B cell (primary cell): ENCODE results near the gene TCF23.

Experiments
- CTCF ChIP-seq: fragments of 200-600 bp; IDR thresholded peaks from one replicate; pipeline ENCODE4 v1.8.0; 2022; ENCODE audit warnings: antibody characterized with exemption, mild to moderate bottlenecking
- EZH2 ChIP-seq: IDR thresholded peaks from 2 replicates; pipeline ENCODE4 v1.6.1; 2012; ENCODE audit warnings: borderline replicate concordance, low read depth, mild to moderate bottlenecking, moderate library complexity, low read length; ENCODE audit not compliant: insufficient read depth, poor library complexity, severe bottlenecking

- TF ChIP-seq CTCF (no peak), EZH2 (no peak)
Measured at GRCh38 chr2:27134781-27135477, 13.9 kb upstream of the TCF23 start.
